Uterus (tissue), 4 donors: ENCODE measurements around the gene NCR1. TPM values are rescaled to one million over a fixed set of nuclear protein-coding genes. Genes with fewer than 3 reads are reported as not detected.
A peak's percentile ranks its signal among the peaks of the same experiment; 100 is the strongest.
"Not testable (repeated sequence)": the region's sequence is repeated elsewhere in the genome, so short reads cannot be mapped to it uniquely, and the experiment has no call there.

Experiments used
- DNase-seq, 2 donors: peaks; one replicate each; pipeline ENCODE4 v3.0.0-alpha.2; 2019 to 2020
- H3K27ac ChIP-seq, 2 donors: fragments of 200-600 bp; sonication (generic); 1 replicate in 1 of 2; 2 replicates in 1 of 2; pipeline ENCODE4 v1.5.1; 2016 to 2018
- H3K27me3 ChIP-seq, 2 donors: fragments of 200-600 bp; sonication (generic); one replicate each; pipeline ENCODE4 v1.5.1; 2018 to 2019; ENCODE audit warnings: control low read depth in 1 of 2
- H3K36me3 ChIP-seq, 2 donors: fragments of 200-600 bp; sonication (generic); one replicate each; pipeline ENCODE4 v1.5.1; 2019; ENCODE audit warnings: control low read depth in 1 of 2
- H3K4me1 ChIP-seq, 2 donors: fragments of 200-600 bp; sonication (generic); one replicate each; pipeline ENCODE4 v1.5.1; 2018 to 2019; ENCODE audit warnings: control low read depth in 1 of 2
- H3K4me3 ChIP-seq, 2 donors: fragments of 200-600 bp; sonication (generic); 1 replicate in 1 of 2; 2 replicates in 1 of 2; pipeline ENCODE4 v1.5.1; 2018 to 2019; ENCODE audit warnings: mild to moderate bottlenecking in 1 of 2
- H3K9me3 ChIP-seq, 2 donors: fragments of 200-600 bp; sonication (generic); one replicate each; pipeline ENCODE4 v1.5.1; 2019; ENCODE audit warnings: control low read depth in 1 of 2
- CTCF ChIP-seq, 4 experiments: fragments of 200-600 bp in 2 of 4; fragments of 450-650 bp in 2 of 4; sonication (generic) in 2 of 4; IDR thresholded peaks; one replicate each; pipeline ENCODE4 v1.5.1; 2016 to 2019; ENCODE audit warnings: antibody characterized with exemption in 4 of 4, mild to moderate bottlenecking in 2 of 4, moderate library complexity in 1 of 4
- POLR2A ChIP-seq, 2 donors: fragments of 450-650 bp; IDR thresholded peaks; one replicate each; pipeline ENCODE4 v1.6.1; 2016; ENCODE audit warnings: antibody characterized with exemption in 2 of 2, mild to moderate bottlenecking in 1 of 2, moderate library complexity in 1 of 2
- intact Hi-C: fragments of 100-400 bp; cut with DNase I; formaldehyde crosslinking; loops from one replicate; pipeline ENCODE4 v1.15.1; 2023; ENCODE audit warnings: low total_unique reads
- total RNA-seq, 4 donors: library from RNA; depleted of rRNA in 3 of 4; stranded (reverse); fragments of >200 nt in 3 of 4; gene quantifications; one replicate each; pipeline versions ENCODE4 v1.1.0 to v1.2.4, GENCODE V29; 2014 to 2023
- donor health status: DM: yes; HTN: yes; CAD: no.

Gene NCR1
- total RNA-seq, 4 donors from 2014 or later = 1.1 TPM; not detected in 3

GRCh38 chr19:54916822-54917221 lies 10.9 kb downstream of the NCR1 start:
- Histone ChIP-seq H3K4me3 (no peak overlapping the region), H3K36me3 (no peaks in the 10 kb centered on the region), H3K27me3 (no peaks in the 10 kb centered on the region), H3K27ac (no peak overlapping the region), H3K4me1 (no peaks in the 10 kb centered on the region), H3K9me3 (no peaks in the 10 kb centered on the region)
- intact Hi-C loops = no loop called here
- TF ChIP-seq POLR2A (IDR thresholded peaks at IDR 0.05) (no peak), CTCF (IDR thresholded peaks at IDR 0.05) (no peak)
- no peak for DNase-seq

- DNase-seq = no peak
- TF ChIP-seq POLR2A (IDR thresholded peaks at IDR 0.05) (no peak), CTCF (IDR thresholded peaks at IDR 0.05) (no peak)
- no peaks in the 10 kb centered on the region for H3K4me1 ChIP-seq
Measured at GRCh38 chr19:54918499-54918898, 12.6 kb downstream of the NCR1 start.

GRCh38 chr19:54919646-54920563 lies 14.0 kb downstream of the NCR1 start:
- TF ChIP-seq CTCF (IDR thresholded peaks at IDR 0.05) = peak in 1 of 4 experiments; percentile 12
- H3K9me3 ChIP-seq, H3K36me3 ChIP-seq, intact Hi-C loops, H3K27ac ChIP-seq, H3K4me3 ChIP-seq, H3K27me3 ChIP-seq, DNase-seq, H3K4me1 ChIP-seq: not testable (repeated sequence)

More at GRCh38 chr19:54918499-54918898, 12.6 kb downstream of the NCR1 start:
- H3K4me3 ChIP-seq = no peak overlapping the region
- no peak overlapping the region for H3K27ac ChIP-seq
- no peaks in the 10 kb centered on the region for H3K27me3 ChIP-seq
- H3K36me3 ChIP-seq = no peaks in the 10 kb centered on the region
- intact Hi-C loops = no loop called here
- no peaks in the 10 kb centered on the region for H3K9me3 ChIP-seq

- Histone ChIP-seq H3K4me1 (no peaks in the 10 kb centered on the region), H3K36me3 (no peaks in the 10 kb centered on the region), H3K27ac (no peak overlapping the region), H3K9me3 (no peaks in the 10 kb centered on the region), H3K4me3 (no peak overlapping the region), H3K27me3 (no peaks in the 10 kb centered on the region)
- intact Hi-C loops = no loop called here
- no peak for DNase-seq
- TF ChIP-seq CTCF (IDR thresholded peaks at IDR 0.05) (no peak), POLR2A (IDR thresholded peaks at IDR 0.05) (no peak)
Measured at GRCh38 chr19:54921082-54921481, 15.1 kb downstream of the NCR1 start.

GRCh38 chr19:54923276-54923675 lies 17.3 kb downstream of the NCR1 start:
- no peak overlapping the region for H3K4me3 ChIP-seq
- no peak for DNase-seq
- TF ChIP-seq POLR2A (IDR thresholded peaks at IDR 0.05) (no peak), CTCF (IDR thresholded peaks at IDR 0.05) (no peak)
- H3K27ac ChIP-seq = no peak overlapping the region
- H3K9me3 ChIP-seq = no peaks in the 10 kb centered on the region
- intact Hi-C loops = no loop called here
- H3K4me1 ChIP-seq = no peaks in the 10 kb centered on the region
- H3K36me3 ChIP-seq = no peaks in the 10 kb centered on the region
- no peaks in the 10 kb centered on the region for H3K27me3 ChIP-seq
